ENCODE results near the gene PCDH9. TPM values are rescaled to one million over a fixed set of nuclear protein-coding genes. Genes with fewer than 3 reads are reported as not detected.

The PCDH9 gene
- total and polyA plus RNA-seq, 8 donors: 2.0 to 11.6 (median 3.1) TPM

DNA sequence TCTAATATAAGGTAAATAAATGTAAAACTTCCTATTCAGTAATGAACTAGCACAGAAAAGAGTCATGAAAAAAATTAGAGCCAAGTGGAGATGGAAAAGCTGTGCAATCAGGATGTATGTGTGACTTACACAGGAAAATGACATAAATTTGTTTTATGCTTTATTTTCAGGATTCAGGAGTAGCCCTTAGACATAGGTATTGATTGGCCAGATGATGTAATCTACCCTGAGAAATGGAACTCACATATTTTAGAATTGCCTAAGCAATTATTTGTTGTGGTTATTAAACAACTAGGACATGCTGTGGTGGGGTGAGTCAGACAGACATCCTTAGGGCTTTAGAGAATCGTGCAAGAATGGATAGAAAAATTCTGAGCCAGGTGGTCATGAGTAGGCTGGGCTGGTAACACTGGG is 110.6 kb downstream of the PCDH9 start:
- intact Hi-C loops (cut with DNase I): no loop called here
- DNase-seq (no peak), ATAC-seq (no peak)
- no peaks in the 10 kb centered on the region for H3K36me3 ChIP-seq
- no peaks in the 10 kb centered on the region for H3K9me3 ChIP-seq
- no peaks in the 10 kb centered on the region for H3K27me3 ChIP-seq
- H3K4me1 ChIP-seq: no peaks in the 10 kb centered on the region
- no peak overlapping the region for H3K4me3 ChIP-seq
- no peak overlapping the region for H3K27ac ChIP-seq
- TF ChIP-seq, protein P1, sequence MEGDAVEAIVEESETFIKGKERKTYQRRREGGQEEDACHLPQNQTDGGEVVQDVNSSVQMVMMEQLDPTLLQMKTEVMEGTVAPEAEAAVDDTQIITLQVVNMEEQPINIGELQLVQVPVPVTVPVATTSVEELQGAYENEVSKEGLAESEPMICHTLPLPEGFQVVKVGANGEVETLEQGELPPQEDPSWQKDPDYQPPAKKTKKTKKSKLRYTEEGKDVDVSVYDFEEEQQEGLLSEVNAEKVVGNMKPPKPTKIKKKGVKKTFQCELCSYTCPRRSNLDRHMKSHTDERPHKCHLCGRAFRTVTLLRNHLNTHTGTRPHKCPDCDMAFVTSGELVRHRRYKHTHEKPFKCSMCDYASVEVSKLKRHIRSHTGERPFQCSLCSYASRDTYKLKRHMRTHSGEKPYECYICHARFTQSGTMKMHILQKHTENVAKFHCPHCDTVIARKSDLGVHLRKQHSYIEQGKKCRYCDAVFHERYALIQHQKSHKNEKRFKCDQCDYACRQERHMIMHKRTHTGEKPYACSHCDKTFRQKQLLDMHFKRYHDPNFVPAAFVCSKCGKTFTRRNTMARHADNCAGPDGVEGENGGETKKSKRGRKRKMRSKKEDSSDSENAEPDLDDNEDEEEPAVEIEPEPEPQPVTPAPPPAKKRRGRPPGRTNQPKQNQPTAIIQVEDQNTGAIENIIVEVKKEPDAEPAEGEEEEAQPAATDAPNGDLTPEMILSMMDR (IDR thresholded peaks at IDR 0.05): no peak

DNA sequence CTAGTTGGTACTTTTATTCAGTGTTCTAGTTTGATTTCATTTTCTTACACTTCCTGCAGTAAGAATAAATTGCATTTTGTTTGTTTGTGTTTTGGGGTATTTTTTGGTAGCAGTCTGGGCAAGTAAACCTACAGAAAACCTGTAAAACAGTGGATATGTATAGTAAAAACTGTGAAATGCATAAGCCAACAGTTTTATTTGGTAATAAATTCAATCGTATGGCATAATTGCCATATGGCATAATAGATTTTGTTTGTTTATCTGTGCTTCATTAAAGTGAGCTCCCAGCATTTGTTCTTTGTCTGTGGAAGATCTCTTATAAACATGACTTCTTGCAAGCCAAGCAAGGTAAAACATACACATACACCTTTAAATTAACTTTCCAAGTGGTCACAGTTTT is 111.9 kb downstream of the PCDH9 start:
- no peaks in the 10 kb centered on the region for H3K9me3 ChIP-seq
- no peak overlapping the region for H3K27ac ChIP-seq
- no peaks in the 10 kb centered on the region for H3K27me3 ChIP-seq
- H3K4me1 ChIP-seq: no peaks in the 10 kb centered on the region
- TF ChIP-seq, protein P1 (IDR thresholded peaks at IDR 0.05): no peak
- ATAC-seq (no peak), DNase-seq (no peak)
- H3K36me3 ChIP-seq: no peaks in the 10 kb centered on the region
- no peak overlapping the region for H3K4me3 ChIP-seq
- intact Hi-C loops (cut with DNase I): no loop called here

DNA sequence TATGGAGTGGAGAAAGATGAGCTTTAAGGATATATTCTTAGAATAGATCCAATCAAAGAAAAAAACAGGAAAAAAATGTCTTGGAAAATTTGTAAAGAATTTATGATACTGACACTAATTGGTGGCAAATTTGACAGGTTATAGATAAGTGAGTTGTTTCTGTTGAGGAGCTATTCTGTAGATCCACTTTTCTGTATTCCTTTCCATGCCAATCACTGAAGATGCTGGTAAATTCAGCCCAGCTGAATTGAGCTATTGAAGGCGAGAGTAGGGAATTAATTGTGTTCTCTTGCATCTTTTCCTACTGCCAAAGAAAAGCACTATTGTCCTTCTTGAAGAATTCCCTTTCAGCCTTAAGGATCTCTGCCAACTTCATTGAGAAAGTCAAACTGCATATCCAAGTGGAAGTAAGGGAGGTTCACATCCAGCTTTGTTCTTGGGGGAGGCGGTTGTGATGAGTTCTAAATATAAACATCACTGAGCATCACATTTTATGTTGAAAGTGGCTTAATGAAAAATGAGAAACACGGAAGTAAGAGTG is 113.1 kb downstream of the PCDH9 start:
- DNase-seq (no peak), ATAC-seq (no peak)
- no peaks in the 10 kb centered on the region for H3K9me3 ChIP-seq
- TF ChIP-seq, protein P1 (IDR thresholded peaks at IDR 0.05): no peak
- intact Hi-C loops (cut with DNase I): no loop called here
- no peak overlapping the region for H3K27ac ChIP-seq
- no peaks in the 10 kb centered on the region for H3K36me3 ChIP-seq
- no peaks in the 10 kb centered on the region for H3K4me1 ChIP-seq
- no peak overlapping the region for H3K4me3 ChIP-seq
- no peaks in the 10 kb centered on the region for H3K27me3 ChIP-seq

DNA sequence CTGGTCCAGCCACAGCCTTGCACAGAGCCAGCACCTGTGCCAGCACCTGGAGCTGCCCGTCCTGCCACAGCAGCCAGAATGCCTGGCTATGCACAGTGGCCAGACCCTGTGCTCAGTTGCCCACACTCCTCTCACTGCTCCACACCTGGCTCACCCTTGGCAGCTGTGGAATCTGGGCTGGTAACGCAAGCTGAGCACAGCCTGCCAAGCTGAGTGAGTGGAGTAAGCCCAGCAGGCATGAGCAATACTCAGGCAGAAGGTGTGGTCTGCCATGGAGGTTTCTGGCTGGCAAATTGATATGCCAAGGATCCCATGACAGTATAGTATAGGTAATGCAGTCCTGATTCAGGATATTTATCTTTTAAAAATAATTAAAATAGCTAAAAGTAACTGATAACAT is 122.2 kb downstream of the PCDH9 start:
- H3K4me3 ChIP-seq: no peak overlapping the region
- TF ChIP-seq, protein P1 (IDR thresholded peaks at IDR 0.05): no peak
- H3K27me3 ChIP-seq: no peaks in the 10 kb centered on the region
- no peak overlapping the region for H3K27ac ChIP-seq
- no peaks in the 10 kb centered on the region for H3K4me1 ChIP-seq
- H3K36me3 ChIP-seq: no peaks in the 10 kb centered on the region
- ATAC-seq: no peak
- peak in 1 of 4 donors; percentile 45 for DNase-seq
- intact Hi-C loops (cut with DNase I): no loop called here
- H3K9me3 ChIP-seq: peaks cover 0 to 15% of the 10 kb centered on the region in 2 donors

DNA sequence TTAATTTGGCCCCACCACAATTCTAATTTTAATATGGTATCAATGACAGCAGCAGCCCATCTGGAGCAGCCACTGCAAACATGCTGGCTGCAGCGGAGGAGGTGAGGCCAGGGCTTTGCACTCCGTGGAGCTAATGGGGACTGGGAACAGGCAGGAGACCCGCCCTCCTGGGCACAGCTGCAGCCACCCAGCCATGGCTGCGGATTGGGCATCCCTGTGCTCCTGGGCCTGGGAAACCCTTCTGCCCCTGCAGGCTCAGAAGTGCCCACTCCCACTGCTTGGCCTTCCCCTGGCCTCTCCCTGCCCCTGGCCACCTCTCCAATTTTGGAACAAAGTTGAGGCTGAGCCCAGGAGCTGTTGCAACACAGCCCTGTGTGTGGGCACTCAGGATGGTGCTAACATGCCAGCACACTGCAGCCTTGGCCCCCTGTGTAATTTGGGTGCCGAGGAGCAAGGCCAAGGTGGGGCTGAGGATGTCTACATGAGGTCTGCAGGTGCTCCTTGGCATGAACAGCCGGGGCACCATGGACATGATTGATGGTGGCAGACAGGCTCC is 123.6 kb downstream of the PCDH9 start:
- DNase-seq (peak in 1 of 4 donors; percentile 59), ATAC-seq (no peak)
- Histone ChIP-seq H3K4me1 (no peaks in the 10 kb centered on the region), H3K27ac (no peak overlapping the region), H3K36me3 (no peaks in the 10 kb centered on the region), H3K9me3 (peaks cover 0 to 15% of the 10 kb centered on the region in 2 donors), H3K4me3 (no peak overlapping the region), H3K27me3 (no peaks in the 10 kb centered on the region)
- intact Hi-C loops (cut with DNase I): no loop called here
- TF ChIP-seq, protein P1 (IDR thresholded peaks at IDR 0.05): no peak

Data from left lung (tissue), 10 donors.